ENCODE data around the gene STRA6.

- no peak for TF ChIP-seq TARDBP (IDR thresholded peaks at IDR 0.05)
- TF ChIP-seq CTBP1 (IDR thresholded peaks at IDR 0.05; ENCODE audit: borderline replicate concordance): no peak
Measured at GRCh38 chr15:74188216-74188615, 14.4 kb downstream of the STRA6 start.
